ENCODE results near the gene BCL2L13.

BCL2L13 gene

DNA sequence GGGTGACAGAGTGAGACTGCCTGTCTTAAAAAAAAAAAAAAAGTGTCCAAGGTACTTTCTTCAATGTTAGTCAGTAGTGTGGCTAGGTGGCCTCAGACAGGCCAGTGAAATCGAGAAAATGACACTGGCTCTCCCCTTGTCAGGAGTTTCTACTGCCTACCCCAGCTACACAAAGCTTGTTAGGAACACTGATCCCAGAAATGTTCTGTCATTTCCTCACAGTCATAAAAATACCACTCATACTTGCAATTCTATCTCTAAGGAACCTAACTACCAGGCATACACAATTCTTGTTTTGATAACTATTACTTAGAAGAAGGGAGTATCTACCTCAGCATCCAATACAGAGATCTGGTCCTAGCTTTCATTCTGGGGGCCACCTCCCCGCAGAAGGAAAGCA, 41.3 kb upstream of the BCL2L13 start:
- intact Hi-C loops (cut with DNase I; ENCODE audit: low total_unique reads), result no loop called here
- no peak for DNase-seq
- TF ChIP-seq, protein P1, sequence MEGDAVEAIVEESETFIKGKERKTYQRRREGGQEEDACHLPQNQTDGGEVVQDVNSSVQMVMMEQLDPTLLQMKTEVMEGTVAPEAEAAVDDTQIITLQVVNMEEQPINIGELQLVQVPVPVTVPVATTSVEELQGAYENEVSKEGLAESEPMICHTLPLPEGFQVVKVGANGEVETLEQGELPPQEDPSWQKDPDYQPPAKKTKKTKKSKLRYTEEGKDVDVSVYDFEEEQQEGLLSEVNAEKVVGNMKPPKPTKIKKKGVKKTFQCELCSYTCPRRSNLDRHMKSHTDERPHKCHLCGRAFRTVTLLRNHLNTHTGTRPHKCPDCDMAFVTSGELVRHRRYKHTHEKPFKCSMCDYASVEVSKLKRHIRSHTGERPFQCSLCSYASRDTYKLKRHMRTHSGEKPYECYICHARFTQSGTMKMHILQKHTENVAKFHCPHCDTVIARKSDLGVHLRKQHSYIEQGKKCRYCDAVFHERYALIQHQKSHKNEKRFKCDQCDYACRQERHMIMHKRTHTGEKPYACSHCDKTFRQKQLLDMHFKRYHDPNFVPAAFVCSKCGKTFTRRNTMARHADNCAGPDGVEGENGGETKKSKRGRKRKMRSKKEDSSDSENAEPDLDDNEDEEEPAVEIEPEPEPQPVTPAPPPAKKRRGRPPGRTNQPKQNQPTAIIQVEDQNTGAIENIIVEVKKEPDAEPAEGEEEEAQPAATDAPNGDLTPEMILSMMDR (IDR thresholded peaks at IDR 0.05), result no peak

DNA sequence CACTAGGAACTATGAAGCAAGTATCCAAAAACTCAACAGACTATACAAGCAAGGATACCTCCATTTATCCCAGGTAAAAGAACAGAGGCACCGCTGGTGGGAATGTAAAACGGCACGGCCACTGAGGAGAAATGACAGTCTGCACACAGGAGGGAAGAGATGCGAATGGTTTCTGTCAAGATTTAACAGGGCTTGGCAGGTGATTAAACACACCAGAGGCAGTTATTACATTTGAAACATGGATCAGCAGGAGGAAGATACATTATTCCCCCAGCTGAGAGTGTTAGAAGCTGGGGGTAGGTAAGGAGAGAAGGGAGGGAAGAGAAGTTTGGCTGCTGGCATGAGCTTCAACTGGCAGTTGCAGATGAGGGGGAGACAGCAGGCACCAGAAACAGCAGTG, 40.2 kb upstream of the BCL2L13 start:
- TF ChIP-seq, protein P1 (IDR thresholded peaks at IDR 0.05), result no peak
- DNase-seq, result no peak
- no peaks in the 10 kb centered on the region for H3K4me1 ChIP-seq
- H3K27ac ChIP-seq, result no peak overlapping the region
- H3K27me3 ChIP-seq, result no peaks in the 10 kb centered on the region
- intact Hi-C loops (cut with DNase I; ENCODE audit: low total_unique reads), result no loop called here
- no peaks in the 10 kb centered on the region for H3K9me3 ChIP-seq
- H3K4me3 ChIP-seq, result no peak overlapping the region
- peaks cover 68 to 84% (median 75%) of the 10 kb centered on the region in 3 donors for H3K36me3 ChIP-seq

More for the DNA sequence above, 41.3 kb upstream of the BCL2L13 start:
- Histone ChIP-seq H3K27ac (no peak overlapping the region), H3K9me3 (no peaks in the 10 kb centered on the region), H3K27me3 (no peaks in the 10 kb centered on the region), H3K36me3 (peaks cover 79 to 92% (median 86%) of the 10 kb centered on the region in 3 donors), H3K4me3 (no peak overlapping the region), H3K4me1 (no peaks in the 10 kb centered on the region)

DNA sequence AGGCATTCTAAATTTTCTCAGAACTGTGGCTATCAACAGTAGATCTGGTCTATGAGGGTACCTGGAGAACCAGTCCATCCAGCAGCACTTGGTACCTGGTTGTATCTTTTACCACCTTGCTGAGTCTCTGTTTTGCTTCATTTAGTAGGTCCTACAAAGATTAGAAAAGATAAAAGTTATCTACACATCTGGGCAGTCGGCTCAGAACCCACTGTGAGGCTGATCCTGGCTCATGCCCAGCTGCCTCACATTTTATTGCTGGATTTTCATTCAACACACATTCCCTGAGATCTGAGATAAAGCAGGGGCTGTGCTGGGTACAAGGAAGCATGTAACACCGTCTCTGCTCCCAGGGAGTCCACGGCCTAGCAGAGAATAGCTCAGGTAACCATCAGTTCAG, 37.5 kb upstream of the BCL2L13 start:
- no peak for DNase-seq
- TF ChIP-seq, protein P1 (IDR thresholded peaks at IDR 0.05), result no peak
- Histone ChIP-seq H3K27me3 (no peaks in the 10 kb centered on the region), H3K4me3 (no peak overlapping the region), H3K4me1 (no peaks in the 10 kb centered on the region), H3K27ac (no peak overlapping the region), H3K9me3 (no peaks in the 10 kb centered on the region), H3K36me3 (peaks cover 41 to 64% (median 50%) of the 10 kb centered on the region in 3 donors)
- intact Hi-C loops (cut with DNase I; ENCODE audit: low total_unique reads), result no loop called here

DNA sequence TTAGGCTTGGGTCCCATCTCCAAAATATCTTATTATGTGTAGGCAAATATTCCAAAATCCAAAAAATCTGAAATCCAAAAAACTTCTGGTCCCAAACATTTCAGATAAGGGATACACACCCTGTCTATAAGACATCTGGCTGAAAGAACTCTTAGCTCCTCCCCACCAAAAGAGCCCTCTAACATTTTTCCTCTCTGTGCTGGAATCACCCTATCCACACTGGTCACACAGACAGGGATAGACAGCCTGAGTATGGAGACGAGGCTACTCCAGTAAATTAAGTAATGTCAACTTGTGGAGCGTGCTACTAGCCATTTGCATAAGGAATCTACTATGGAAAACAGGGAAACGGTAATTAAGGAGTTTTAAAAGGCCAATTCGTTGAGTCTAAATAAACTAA, 34.9 kb upstream of the BCL2L13 start:
- Histone ChIP-seq H3K9me3 (no peaks in the 10 kb centered on the region), H3K36me3 (peaks cover 15 to 56% (median 44%) of the 10 kb centered on the region in 3 donors), H3K4me3 (no peak overlapping the region), H3K4me1 (no peaks in the 10 kb centered on the region), H3K27ac (no peak overlapping the region), H3K27me3 (no peaks in the 10 kb centered on the region)
- DNase-seq, result no peak
- intact Hi-C loops (cut with DNase I; ENCODE audit: low total_unique reads), result no loop called here
- TF ChIP-seq, protein P1 (IDR thresholded peaks at IDR 0.05), result no peak

DNA sequence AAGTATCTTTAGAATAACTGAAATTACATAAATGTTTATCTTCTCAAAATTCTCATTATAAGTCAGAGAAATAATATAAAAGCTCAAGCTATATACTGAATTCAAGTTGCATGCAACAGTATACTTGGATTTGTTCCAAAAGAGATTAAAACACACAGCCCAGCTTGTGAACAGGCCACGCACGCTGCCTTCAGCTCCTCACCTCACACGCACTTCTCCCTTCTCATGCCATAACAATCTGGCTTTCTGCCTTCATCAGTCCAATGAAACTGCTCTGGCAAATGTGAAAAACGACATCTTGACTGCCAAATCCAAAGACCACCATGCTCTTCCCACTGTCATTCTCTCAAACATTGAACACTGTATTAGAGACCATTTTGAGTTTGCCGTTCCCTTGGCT, 32.1 kb upstream of the BCL2L13 start:
- intact Hi-C loops (cut with DNase I; ENCODE audit: low total_unique reads), result no loop called here
- Histone ChIP-seq H3K27me3 (no peaks in the 10 kb centered on the region), H3K4me1 (peaks cover 0 to 5% (median 0%) of the 10 kb centered on the region in 4 donors), H3K9me3 (no peaks in the 10 kb centered on the region), H3K4me3 (no peak overlapping the region), H3K36me3 (peaks cover 2 to 51% (median 37%) of the 10 kb centered on the region in 3 donors), H3K27ac (no peak overlapping the region)
- DNase-seq, result no peak
- TF ChIP-seq, protein P1 (IDR thresholded peaks at IDR 0.05), result no peak

Measured in tibial artery (tissue), 4 donors.